A673 (cell line): ENCODE measurements around the gene F7. TPM values are rescaled to one million over a fixed set of nuclear protein-coding genes. Genes with fewer than 3 reads are reported as not detected.
A peak's percentile ranks its signal among the peaks of the same experiment; 100 is the strongest.

Experiments used
- BruUV-seq: library from RNA; stranded (reverse); fragments of 400-500 nt; replicated peaks from 2 replicates; lab custom pipeline; 2021; lab: Mats Ljungman, UMichigan
- CTCF ChIA-PET: fragments of 300-600 bp; sonication (Branson Sonifier 250); formaldehyde crosslinking; loops from one replicate; lab custom pipeline; 2022; ENCODE audit warnings: antibody characterized with exemption; lab: Charles Lee
- POLR2A ChIA-PET: fragments of 300-600 bp; sonication (Branson Sonifier 250); formaldehyde crosslinking; loops from one replicate; lab custom pipeline; 2022; ENCODE audit warnings: antibody characterized with exemption; ENCODE audit not compliant: low non-redundant PET; lab: Charles Lee
- DNase-seq: peaks from one replicate; pipeline ENCODE4 v3.0.0-alpha.2; 2015; ENCODE audit warnings: low spot score
- H3K27ac ChIP-seq: fragments of 200-600 bp; sonication (generic); 2 replicates; pipeline ENCODE4 v1.5.1; 2016; ENCODE audit warnings: mixed run types, low read depth, mild to moderate bottlenecking, mixed read lengths, antibody characterized with exemption, low read length; ENCODE audit not compliant: poor library complexity, severe bottlenecking
- H3K27me3 ChIP-seq: fragments of 200-600 bp; sonication (generic); replicated peaks from 2 replicates; pipeline ENCODE4 v1.6.1; 2017; ENCODE audit warnings: mixed run types, low read depth, mild to moderate bottlenecking, mixed read lengths, antibody characterized with exemption, low read length; ENCODE audit not compliant: insufficient read depth, poor library complexity
- H3K36me3 ChIP-seq: fragments of 200-600 bp; sonication (generic); 2 replicates; pipeline ENCODE4 v1.6.1; 2016; ENCODE audit warnings: mixed run types, mild to moderate bottlenecking, mixed read lengths, antibody characterized with exemption, low read length; ENCODE audit not compliant: insufficient read depth, poor library complexity, severe bottlenecking
- H3K4me1 ChIP-seq: fragments of 200-600 bp; sonication (generic); 2 replicates; pipeline ENCODE4 v1.6.1; 2017; ENCODE audit warnings: mixed run types, mild to moderate bottlenecking, mixed read lengths, antibody characterized with exemption, low read length; ENCODE audit not compliant: insufficient read depth, poor library complexity, severe bottlenecking
- H3K4me3 ChIP-seq: fragments of 200-600 bp; sonication (generic); 2 replicates; pipeline ENCODE4 v1.5.1; 2016; ENCODE audit warnings: low read depth, mixed run types, mild to moderate bottlenecking, mixed read lengths, low read length; ENCODE audit not compliant: poor library complexity, severe bottlenecking
- H3K9me3 ChIP-seq: fragments of 200-600 bp; sonication (generic); 2 replicates; pipeline ENCODE4 v1.6.1; 2016; ENCODE audit warnings: mixed run types, low read depth, mild to moderate bottlenecking, mixed read lengths, antibody characterized with exemption, low read length; ENCODE audit not compliant: poor library complexity, severe bottlenecking
- EZH2 ChIP-seq: fragments of 200-600 bp; sonication (generic); IDR thresholded peaks from 2 replicates; pipeline ENCODE4 v1.6.1; 2017; ENCODE audit warnings: borderline replicate concordance, low read depth, mild to moderate bottlenecking, mixed read lengths, antibody characterized with exemption, low read length; ENCODE audit not compliant: poor library complexity, severe bottlenecking
- intact Hi-C: fragments of 100-400 bp; cut with micrococcal nuclease; formaldehyde crosslinking; loops from one replicate; pipeline ENCODE4 v1.10.0; 2022; ENCODE audit not compliant: unreplicated experiment
- total RNA-seq: library from RNA; stranded (reverse); gene quantifications from 2 replicates; pipeline ENCODE4 v1.2.3, GENCODE V29; 2021
- TF ChIP-seq, protein P1 (sequence below): fragments of 300-800, 200-600 bp; sonication (generic); conservative IDR thresholded peaks from 2 replicates; pipeline ENCODE4 v1.5.1; 2017; ENCODE audit warnings: low read depth, mild to moderate bottlenecking, antibody characterized with exemption, low read length, moderate library complexity, mixed read lengths

Gene F7
- total RNA-seq, 1 experiment from 2014 or later: not detected

DNA sequence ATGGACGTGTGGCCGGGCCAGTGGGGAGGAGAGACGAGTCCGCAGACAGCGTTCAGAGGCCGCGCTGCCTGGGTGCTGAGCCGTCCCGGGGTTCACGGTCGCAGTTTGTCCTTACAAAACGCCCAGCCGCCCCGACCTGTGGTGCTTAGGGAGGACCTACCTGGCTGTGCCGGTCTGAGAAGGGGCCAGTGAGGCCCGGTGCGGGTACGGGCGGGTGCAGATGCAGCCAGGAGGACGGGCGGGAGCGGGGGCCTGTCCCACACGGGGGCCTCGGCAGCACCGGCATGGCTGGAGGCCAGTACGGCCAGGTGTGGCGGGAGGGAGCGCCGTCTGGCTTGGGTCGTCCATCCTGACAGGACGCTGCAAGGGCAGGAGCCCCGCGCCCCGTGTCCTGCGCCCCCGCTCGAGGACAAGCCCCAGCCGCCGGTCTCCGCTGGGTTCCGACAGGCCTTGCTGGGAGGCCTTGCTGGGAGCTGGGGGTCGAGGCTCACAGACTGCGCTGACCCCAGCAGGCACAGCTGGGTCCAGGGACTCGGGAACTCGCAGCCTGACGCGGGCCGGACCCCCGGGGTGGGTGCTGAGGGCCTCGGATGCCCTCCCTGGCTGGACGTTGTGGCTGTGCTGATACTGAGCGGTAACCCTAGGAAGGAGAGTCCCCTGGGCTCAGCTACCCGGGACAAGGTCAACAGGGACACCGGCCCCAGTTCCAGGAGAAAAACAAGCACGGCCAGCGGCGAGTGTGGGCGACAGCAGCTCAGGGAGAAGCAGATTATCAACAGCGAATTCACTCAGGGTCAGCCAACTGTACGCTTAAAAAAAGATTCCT is 47.6 kb downstream of the F7 start:
- POLR2A ChIA-PET: no interaction called here
- no peaks in the 10 kb centered on the region for H3K27me3 ChIP-seq
- no peaks in the 10 kb centered on the region for H3K9me3 ChIP-seq
- peak overlapping the region; percentile 23 for H3K4me3 ChIP-seq
- H3K36me3 ChIP-seq: no peaks in the 10 kb centered on the region
- peaks cover 29% of the 10 kb centered on the region for H3K4me1 ChIP-seq
- intact Hi-C loops: no loop called here
- BruUV-seq: TSS peak; percentile 92
- no peak for DNase-seq
- H3K27ac ChIP-seq: peak overlapping the region; percentile 63
- CTCF ChIA-PET: no interaction called here
- TF ChIP-seq, protein P1, sequence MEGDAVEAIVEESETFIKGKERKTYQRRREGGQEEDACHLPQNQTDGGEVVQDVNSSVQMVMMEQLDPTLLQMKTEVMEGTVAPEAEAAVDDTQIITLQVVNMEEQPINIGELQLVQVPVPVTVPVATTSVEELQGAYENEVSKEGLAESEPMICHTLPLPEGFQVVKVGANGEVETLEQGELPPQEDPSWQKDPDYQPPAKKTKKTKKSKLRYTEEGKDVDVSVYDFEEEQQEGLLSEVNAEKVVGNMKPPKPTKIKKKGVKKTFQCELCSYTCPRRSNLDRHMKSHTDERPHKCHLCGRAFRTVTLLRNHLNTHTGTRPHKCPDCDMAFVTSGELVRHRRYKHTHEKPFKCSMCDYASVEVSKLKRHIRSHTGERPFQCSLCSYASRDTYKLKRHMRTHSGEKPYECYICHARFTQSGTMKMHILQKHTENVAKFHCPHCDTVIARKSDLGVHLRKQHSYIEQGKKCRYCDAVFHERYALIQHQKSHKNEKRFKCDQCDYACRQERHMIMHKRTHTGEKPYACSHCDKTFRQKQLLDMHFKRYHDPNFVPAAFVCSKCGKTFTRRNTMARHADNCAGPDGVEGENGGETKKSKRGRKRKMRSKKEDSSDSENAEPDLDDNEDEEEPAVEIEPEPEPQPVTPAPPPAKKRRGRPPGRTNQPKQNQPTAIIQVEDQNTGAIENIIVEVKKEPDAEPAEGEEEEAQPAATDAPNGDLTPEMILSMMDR: no peak
- no peak for TF ChIP-seq EZH2

DNA sequence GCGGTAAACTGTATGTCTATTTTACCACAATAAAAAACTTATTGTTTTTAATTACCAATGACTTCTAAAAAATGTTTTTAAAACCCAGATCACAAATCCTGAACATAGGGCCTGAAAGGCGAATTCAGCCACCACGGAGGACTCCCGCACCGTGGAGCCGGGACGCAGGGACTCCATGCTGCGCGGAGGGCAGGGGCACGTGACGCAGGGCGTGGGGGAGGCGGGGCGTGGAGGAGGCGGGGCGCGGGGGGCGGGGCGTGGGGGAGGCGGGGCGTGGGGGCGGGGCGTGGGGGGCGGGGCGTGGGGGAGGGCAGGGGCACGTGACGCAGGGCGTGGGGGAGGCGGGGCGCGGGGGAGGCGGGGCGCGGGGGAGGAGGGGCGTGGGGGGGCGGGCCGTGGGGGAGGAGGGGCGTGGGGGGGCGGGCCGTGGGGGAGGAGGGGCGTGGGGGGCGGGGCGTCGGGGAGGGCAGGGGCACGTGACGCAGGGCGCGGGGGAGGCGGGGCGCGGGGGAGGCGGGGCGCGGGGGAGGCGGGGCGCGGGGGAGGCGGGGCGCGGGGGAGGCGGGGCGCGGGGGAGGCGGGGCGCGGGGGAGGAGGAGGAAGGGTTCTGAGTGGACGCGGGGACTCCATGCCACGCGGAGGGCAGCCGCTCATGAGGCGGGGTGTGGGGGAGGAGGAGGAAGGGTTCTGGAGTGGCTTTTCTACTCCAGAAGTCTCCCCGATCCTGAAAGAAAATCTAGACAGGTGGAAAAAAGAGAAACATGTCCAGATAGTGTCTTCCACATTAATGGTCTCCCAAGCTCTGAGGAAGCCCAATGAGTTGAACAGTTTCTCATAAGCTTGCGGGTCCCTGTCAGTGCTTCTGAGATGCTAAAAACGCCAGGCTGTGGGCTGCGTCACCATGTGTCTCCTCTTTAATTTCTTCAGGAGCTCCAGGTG is 48.5 kb downstream of the F7 start:
- DNase-seq: peak; percentile 75
- intact Hi-C loops: no loop called here
- Histone ChIP-seq H3K36me3 (no peaks in the 10 kb centered on the region), H3K27ac (peak overlapping the region; percentile 63), H3K9me3 (no peaks in the 10 kb centered on the region), H3K4me1 (peaks cover 33% of the 10 kb centered on the region), H3K4me3 (peak overlapping the region; percentile 23), H3K27me3 (no peaks in the 10 kb centered on the region)
- ChIA-PET CTCF (no interaction called here), POLR2A (no interaction called here)
- TF ChIP-seq EZH2: no peak
- TF ChIP-seq, protein P1: no peak
- BruUV-seq: no TSS peak

DNA sequence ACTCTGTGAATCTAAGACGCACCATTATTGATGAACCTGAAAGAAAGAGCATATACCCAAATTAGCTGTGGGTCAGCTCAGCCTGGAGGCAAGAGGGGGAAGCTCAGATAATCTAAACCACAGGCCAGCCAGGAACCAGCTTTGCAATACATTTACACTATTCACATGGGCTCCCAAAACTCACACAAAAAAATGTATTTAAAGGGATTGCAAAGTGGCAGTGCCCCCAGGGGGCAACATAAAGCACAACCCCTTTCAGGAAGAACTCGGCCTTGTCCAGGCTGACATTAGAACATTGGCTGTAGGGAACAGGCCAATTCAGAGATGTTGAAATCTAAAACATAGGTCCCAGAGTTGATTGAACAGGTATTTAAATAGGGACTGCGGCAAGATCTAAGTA is 49.6 kb downstream of the F7 start:
- BruUV-seq: no TSS peak
- Histone ChIP-seq H3K36me3 (no peaks in the 10 kb centered on the region), H3K4me3 (no peak overlapping the region), H3K27ac (no peak overlapping the region), H3K9me3 (no peaks in the 10 kb centered on the region), H3K27me3 (no peaks in the 10 kb centered on the region), H3K4me1 (peaks cover 33% of the 10 kb centered on the region)
- DNase-seq: no peak
- CTCF ChIA-PET: no interaction called here
- intact Hi-C loops: no loop called here
- TF ChIP-seq EZH2: no peak
- TF ChIP-seq, protein P1: no peak
- POLR2A ChIA-PET: no interaction called here
